NCI-H146 treated with DMSO at 0.1 percent for 48 hours (cell line): ENCODE data around the gene SPIB.
"Not testable (repeated sequence)": the region's sequence is repeated elsewhere in the genome, so short reads cannot be mapped to it uniquely, and the experiment has no call there.

Experiments used
- DNase-seq: peaks from one replicate; lab custom pipeline; 2025; ENCODE audit not compliant: unreplicated experiment; lab: John Stamatoyannopoulos, UW

The SPIB gene

GRCh38 chr19:50390952-50391351 is 27.8 kb upstream of the SPIB start:
- DNase-seq = not testable (repeated sequence)

GRCh38 chr19:50392759-50393158 is 26.0 kb upstream of the SPIB start:
- no peak for DNase-seq

DNA sequence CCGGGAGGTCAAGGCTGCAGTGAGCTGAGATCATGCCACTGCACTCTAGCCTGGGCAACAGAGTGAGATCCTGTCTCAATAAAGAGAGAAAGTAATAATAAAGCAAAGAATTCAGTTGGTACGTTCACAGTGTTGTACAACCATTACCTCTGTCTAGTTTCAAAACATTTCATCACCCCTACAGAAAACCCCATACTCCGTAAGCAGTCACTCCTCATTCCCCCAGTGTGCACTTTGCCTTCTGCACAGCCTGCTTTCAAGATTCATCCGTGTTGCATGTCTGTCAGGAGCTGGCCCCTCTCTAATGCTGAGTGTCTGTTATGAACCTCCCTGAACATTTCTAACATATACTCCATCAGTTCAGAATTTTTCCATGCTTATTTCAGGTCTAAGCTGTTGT is 25.1 kb upstream of the SPIB start:
- DNase-seq = no peak

DNA sequence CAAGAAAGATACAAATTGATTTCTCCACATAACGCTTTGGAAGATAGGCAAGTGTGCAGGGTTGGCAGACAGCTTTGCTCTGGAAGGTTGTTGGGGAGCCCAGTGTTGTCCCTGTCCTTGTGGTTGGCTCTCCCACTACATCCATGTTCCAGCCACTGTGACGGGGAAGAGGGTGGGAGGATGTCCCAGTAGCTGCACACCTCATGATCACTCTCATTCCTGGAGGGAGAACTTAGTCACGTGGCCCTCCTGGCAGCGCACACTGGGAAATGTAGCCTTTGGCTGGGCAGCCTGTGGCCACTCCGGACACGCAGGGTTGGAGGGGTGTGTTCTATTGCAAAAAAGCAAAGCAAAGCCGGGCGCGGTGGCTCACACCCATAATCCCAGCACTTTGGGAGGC is 24.7 kb upstream of the SPIB start:
- no peak for DNase-seq

- no peak for DNase-seq
Measured at GRCh38 chr19:50398675-50399367, 19.9 kb upstream of the SPIB start.

GRCh38 chr19:50399368-50399745 is 19.4 kb upstream of the SPIB start:
- DNase-seq = no peak

DNA sequence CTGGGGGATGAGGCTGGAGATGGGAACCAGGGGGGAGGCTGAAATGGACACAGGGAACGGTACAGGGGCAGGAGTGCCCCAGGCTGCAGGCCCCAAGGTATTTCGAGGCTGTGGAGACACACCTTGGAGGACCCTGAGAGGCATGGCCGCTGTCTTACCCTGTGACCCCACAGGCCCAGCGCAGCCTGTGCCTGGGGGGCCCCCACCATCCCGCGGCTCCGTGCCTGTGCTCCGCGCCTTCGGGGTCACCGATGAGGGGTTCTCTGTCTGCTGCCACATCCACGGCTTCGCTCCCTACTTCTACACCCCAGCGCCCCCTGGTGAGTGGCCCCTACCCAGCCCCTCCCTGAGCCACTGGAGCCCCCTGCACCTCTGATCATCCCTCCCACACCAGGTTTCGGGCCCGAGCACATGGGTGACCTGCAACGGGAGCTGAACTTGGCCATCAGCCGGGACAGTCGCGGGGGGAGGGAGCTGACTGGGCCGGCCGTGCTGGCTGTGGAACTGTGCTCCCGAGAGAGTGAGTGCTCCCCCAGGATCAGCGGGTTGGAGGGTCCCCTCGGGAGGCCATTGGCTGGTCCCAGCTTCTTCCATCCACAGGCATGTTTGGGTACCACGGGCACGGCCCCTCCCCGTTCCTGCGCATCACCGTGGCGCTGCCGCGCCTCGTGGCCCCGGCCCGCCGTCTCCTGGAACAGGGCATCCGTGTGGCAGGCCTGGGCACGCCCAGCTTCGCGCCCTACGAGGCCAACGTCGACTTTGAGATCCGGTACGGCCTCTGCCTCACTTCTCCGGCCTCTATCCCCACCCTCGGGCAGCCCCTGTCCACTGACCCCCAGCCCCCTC is 16.9 kb upstream of the SPIB start:
- no peak for DNase-seq

DNA sequence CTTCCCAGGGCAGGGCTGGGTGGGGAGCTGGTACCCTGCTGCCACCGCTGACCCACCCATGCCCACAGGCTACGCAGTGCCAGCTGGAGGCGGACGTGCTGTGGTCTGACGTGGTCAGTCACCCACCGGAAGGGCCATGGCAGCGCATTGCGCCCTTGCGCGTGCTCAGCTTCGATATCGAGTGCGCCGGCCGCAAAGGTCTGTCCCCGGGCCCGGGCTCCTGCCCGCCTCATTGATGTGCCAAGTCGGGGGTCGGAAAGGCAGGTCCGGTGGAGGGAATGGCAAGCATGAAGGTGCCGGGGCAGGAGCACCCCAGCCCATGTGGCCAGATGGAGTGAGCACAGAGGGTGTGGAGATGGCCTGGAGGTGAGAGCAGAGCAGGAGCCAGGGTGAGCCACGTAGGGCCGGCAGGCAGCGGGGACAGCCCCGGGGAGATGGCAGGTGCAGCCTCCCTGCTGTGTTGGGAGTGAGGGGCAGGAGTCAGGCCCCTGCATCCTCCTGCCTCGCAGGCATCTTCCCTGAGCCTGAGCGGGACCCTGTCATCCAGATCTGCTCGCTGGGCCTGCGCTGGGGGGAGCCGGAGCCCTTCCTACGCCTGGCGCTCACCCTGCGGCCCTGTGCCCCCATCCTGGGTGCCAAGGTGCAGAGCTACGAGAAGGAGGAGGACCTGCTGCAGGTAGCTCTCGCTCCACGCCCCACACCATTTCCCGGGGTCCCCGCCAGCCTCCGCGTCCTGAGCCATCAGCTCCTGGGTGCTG is 16.0 kb upstream of the SPIB start:
- DNase-seq = no peak

DNA sequence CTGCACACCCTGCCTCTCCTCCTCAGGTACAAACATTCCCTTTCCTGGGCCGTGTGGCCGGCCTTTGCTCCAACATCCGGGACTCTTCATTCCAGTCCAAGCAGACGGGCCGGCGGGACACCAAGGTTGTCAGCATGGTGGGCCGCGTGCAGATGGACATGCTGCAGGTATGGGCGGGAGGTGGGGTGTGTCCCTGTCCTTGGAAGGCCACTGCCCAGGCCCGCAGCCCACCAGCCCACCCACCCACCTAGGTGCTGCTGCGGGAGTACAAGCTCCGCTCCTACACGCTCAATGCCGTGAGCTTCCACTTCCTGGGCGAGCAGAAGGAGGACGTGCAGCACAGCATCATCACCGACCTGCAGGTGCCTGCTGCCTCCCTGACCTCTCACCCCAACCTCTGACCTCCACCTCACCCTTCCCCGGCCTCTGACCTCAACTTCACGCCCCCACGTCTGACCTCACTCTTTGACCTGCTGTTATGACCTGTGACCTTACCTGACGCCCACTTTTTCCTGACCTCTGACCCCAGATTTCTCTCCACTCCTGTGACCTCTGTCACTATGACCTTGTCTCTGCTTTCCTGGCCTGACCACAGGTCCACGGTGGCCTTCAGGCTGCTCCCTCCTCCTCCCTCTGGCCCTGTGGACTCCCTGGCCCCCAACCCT is 12.4 kb upstream of the SPIB start:
- no peak for DNase-seq

DNA sequence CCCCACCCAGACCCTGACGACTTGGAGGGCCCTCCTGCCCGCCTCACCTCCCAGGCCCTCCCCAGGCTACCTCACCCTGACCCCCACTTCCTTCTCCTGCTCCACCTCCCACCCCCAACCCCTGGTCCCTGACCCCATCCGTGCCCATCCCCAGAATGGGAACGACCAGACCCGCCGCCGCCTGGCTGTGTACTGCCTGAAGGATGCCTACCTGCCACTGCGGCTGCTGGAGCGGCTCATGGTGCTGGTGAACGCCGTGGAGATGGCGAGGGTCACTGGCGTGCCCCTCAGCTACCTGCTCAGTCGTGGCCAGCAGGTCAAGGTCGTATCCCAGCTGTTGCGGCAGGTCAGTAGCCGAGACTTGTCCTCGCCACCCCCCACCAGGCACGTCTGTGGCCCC is 11.9 kb upstream of the SPIB start:
- no peak for DNase-seq

DNA sequence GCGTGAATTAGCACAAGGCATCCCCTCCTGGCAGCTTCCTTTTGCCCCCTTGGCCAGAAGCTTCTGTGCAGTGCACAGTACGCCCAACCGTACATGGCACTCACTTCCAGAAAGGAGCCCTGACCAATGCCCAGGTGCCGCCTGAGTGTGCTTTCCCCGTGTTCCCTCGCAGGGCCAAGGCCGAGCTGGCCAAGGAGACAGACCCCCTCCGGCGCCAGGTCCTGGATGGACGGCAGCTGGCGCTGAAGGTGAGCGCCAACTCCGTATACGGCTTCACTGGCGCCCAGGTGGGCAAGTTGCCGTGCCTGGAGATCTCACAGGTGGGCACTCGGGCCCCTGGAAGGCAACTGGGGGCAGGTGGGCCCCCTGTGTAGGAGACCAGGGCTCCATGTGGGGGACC is 9.4 kb upstream of the SPIB start:
- DNase-seq = no peak

- no peak for DNase-seq
Measured at GRCh38 chr19:50410109-50410508, 8.6 kb upstream of the SPIB start.

- no peak for DNase-seq
Measured at GRCh38 chr19:50412419-50412818, 6.3 kb upstream of the SPIB start.

DNA sequence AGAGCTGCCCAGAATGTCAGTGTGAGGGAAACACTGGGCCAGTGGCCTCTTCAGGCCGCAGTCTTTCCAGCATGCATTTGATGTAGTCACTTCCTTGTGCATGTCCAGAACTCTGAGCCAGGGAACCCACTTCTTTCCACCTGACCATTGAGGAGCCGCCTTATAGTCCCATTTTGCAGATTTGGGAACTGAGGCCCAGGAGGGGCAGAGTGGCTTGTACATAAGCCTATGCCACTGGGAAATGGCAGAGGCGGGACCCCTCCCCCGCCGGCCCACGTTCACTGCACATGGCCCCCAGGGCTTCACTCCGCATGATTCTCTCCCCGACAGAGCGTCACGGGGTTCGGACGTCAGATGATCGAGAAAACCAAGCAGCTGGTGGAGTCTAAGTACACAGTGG is 5.6 kb upstream of the SPIB start:
- DNase-seq = no peak

- no peak for DNase-seq
Measured at GRCh38 chr19:50413531-50413930, 5.2 kb upstream of the SPIB start.

DNA sequence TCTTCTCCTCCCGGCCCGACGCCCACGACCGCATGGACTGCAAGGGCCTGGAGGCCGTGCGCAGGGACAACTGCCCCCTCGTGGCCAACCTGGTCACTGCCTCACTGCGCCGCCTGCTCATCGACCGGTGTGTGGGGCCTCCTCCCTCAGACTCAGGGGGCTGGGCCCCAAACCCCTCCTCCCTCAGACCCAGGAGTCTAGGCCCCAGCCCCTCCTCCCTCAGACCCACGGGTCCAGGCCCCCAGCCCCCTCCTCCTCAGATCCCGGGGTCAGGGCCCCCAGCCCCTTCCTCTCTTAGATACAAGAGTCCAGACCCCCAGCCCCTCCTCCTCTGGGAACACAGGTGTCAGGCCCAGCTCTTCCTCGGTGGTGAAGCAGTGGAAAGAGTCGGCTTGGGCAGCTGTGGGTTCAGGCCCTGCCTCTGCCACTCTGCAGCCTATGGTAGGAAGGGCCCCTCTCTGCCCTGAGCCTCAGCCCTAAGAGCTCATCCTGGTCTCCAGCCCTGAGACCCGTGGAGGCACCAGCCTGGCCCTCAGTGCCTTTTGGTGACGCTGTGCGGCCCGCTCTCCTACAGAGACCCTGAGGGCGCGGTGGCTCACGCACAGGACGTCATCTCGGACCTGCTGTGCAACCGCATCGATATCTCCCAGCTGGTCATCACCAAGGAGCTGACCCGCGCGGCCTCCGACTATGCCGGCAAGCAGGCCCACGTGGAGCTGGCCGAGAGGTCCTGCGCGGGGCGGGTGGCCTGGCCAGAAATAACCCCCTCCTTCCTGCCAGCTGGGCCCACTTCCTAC is 3.7 kb upstream of the SPIB start:
- no peak for DNase-seq

DNA sequence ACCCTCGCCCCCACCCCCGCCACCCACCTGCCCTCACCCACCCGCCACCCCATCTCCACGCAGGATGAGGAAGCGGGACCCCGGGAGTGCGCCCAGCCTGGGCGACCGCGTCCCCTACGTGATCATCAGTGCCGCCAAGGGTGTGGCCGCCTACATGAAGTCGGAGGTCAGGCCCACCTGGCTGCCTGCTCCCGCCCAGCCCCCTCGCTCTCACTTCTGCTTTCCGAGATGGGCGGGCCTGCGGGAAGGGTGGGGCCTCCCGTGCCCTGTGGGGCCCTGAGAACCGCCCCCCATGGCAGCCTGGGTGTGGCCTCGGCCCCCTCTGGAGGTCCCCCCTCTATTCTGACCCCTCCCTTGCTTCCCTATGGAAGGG is 3.1 kb upstream of the SPIB start:
- no peak for DNase-seq

DNA sequence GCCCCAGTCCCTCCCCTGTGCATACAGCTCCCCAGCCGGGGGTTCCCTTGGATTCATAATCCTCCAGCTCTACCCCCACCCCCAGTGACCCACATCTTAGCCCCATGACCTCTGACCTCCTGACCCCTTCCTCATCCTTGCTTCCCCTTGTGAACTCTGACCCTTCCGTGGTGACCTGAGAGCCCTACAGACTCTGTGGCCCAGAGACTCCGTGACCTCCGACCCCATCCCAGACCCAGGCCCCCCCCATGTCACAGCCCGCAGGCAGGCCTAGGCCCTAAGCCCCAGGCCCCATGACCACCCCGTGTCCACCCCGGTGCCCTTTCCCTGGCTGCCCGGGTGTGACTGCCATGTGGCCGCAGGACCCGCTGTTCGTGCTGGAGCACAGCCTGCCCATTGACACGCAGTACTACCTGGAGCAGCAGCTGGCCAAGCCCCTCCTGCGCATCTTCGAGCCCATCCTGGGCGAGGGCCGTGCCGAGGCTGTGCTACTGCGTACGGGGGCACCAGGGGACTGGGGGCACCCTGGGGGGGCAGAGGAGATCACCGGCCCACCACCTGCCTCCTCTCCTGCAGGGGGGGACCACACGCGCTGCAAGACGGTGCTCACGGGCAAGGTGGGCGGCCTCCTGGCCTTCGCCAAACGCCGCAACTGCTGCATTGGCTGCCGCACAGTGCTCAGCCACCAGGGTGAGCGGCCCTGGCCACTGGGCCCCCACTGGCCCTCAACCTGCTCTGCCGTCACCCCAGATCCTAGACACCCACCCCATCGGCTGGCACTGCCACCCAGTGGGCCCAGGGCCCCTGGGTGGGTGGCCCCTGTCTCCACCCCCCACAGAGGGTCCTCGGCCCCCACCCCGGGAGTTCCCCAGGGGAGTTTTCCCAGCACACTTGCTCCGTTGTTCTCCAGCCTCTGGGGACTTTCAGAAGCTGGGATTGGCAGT is 2.4 kb upstream of the SPIB start:
- no peak for DNase-seq
